Tibial nerve (tissue), 4 donors: ENCODE data around the gene TMEM186. TPM values are rescaled to one million over a fixed set of nuclear protein-coding genes. Genes with fewer than 3 reads are reported as not detected.
A peak's percentile ranks its signal among the peaks of the same experiment; 100 is the strongest.
"Not testable (repeated sequence)": the region's sequence is repeated elsewhere in the genome, so short reads cannot be mapped to it uniquely, and the experiment has no call there.

Experiments
- DNase-seq, 2 donors: peaks; one replicate each; pipeline ENCODE4 v3.0.0-alpha.2; 2019; ENCODE audit warnings: low spot score in 2 of 2
- H3K27ac ChIP-seq, 4 donors: fragments of 200-600 bp; sonication (generic) in 3 of 4; one replicate each; pipeline ENCODE4 v1.5.1; 2017 to 2019; ENCODE audit warnings: mild to moderate bottlenecking in 1 of 4
- H3K27me3 ChIP-seq, 2 donors: fragments of 200-600 bp; sonication (generic) in 1 of 2; one replicate each; pipeline versions ENCODE4 v1.5.1 to v1.6.0; 2017 to 2019
- H3K36me3 ChIP-seq, 3 donors: fragments of 200-600 bp; sonication (generic); one replicate each; pipeline ENCODE4 v1.5.1; 2018 to 2019
- H3K4me1 ChIP-seq, 4 donors: fragments of 200-600 bp; sonication (generic) in 3 of 4; one replicate each; pipeline ENCODE4 v1.5.1; 2017 to 2019
- H3K4me3 ChIP-seq, 4 donors: fragments of 200-600 bp; sonication (generic) in 3 of 4; one replicate each; pipeline ENCODE4 v1.5.1; 2017 to 2019; ENCODE audit warnings: mild to moderate bottlenecking in 1 of 4, moderate library complexity in 1 of 4
- H3K9me3 ChIP-seq, 4 donors: fragments of 200-600 bp; sonication (generic) in 3 of 4; one replicate each; pipeline ENCODE4 v1.5.1; 2017 to 2019
- EP300 ChIP-seq, 2 donors: sonication (generic); formaldehyde crosslinking; IDR thresholded peaks; one replicate each; pipeline ENCODE4 v1.6.1; 2017; ENCODE audit warnings: antibody characterized with exemption in 2 of 2, mild to moderate bottlenecking in 1 of 2
- POLR2A ChIP-seq, 2 donors: fragments of 450-650 bp; IDR thresholded peaks; one replicate each; pipeline ENCODE4 v1.6.1; 2017; ENCODE audit warnings: antibody characterized with exemption in 2 of 2, mild to moderate bottlenecking in 2 of 2, moderate library complexity in 2 of 2
- WGBS, 2 donors: methylation state at CpG; one replicate each; pipeline ENCODE4 v1.1.5; 2018; 5-methylcytosine and 5-hydroxymethylcytosine counted together
- total RNA-seq, 4 donors: library from RNA; depleted of rRNA; stranded (reverse); fragments of >200 nt; gene quantifications; one replicate each; pipeline ENCODE4 v1.1.0, GENCODE V29; 2016
- TF ChIP-seq, protein P1 (sequence below), 5 experiments: fragments of 200-600 bp in 3 of 5; fragments of 450-650 bp in 2 of 5; sonication (generic) in 3 of 5; IDR thresholded peaks; one replicate each; pipeline ENCODE4 v1.5.1; 2016 to 2019; ENCODE audit warnings: antibody characterized with exemption in 5 of 5, mild to moderate bottlenecking in 3 of 5, moderate library complexity in 2 of 5

Gene TMEM186
- total RNA-seq, 4 donors from 2014 or later = 5.7 to 9.6 (median 7.2) TPM

DNA sequence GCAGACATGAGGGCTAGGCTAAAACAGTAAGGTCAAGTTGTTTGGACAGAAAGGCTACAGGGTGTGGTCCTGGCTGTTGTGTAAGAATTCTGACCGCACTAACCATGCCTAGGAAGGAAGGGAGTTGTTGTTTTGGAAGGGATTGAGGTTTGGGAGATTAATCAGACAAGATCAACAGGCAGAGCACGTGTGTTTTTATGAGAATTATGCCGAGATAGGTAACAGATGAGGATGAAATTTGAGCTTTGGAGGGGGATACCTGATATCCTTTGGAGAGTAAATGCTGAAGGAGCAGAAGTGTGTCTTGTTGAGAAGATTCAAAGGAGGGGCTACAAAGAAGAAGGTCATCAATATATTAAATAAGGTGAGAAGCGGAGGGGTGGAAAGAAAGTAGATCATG, 44.6 kb upstream of the TMEM186 start:
- 54 to 55% methylated on average over 4 of the region's 4 CpGs for WGBS, 2 donors
- H3K9me3 ChIP-seq, DNase-seq, H3K27me3 ChIP-seq, H3K36me3 ChIP-seq: not testable (repeated sequence)
- TF ChIP-seq EP300 (IDR thresholded peaks at IDR 0.05) = peak in 1 of 2 donors; percentile 34
- peaks cover 0 to 36% (median under 1%) of the 10 kb centered on the region in 4 donors for H3K4me1 ChIP-seq
- H3K27ac ChIP-seq = peak overlapping the region in 2 of 4 donors; percentile 36 to 74
- H3K4me3 ChIP-seq = peak overlapping the region in 1 of 4 donors; percentile 29

DNA sequence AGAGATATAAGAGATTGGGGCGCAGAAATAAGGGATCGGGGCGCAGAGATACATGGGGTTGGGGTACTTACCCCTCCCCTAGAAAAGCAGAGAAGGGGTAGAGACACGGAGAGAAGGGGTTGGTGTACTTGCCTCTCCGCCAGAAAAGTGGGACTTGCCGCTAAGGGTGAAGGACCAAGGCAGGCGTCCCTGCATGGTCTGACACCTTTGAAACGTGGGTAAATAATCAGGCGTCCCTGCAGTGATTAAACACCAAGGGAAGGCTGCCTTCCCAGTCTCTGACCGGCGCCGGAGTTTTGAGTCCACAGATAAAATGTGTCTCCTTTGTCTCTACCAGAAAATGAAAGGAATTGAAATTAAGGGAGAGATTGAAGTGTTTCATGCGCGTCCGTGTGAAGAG, 40.2 kb upstream of the TMEM186 start:
- H3K36me3 ChIP-seq, H3K27me3 ChIP-seq, H3K4me3 ChIP-seq, DNase-seq, H3K9me3 ChIP-seq: not testable (repeated sequence)
- WGBS, 2 donors = 91% methylated on average over 15 of the region's 15 CpGs
- Histone ChIP-seq H3K27ac (peak overlapping the region in 1 of 4 donors; percentile 43), H3K4me1 (peaks cover 0 to 29% (median 2%) of the 10 kb centered on the region in 4 donors)

DNA sequence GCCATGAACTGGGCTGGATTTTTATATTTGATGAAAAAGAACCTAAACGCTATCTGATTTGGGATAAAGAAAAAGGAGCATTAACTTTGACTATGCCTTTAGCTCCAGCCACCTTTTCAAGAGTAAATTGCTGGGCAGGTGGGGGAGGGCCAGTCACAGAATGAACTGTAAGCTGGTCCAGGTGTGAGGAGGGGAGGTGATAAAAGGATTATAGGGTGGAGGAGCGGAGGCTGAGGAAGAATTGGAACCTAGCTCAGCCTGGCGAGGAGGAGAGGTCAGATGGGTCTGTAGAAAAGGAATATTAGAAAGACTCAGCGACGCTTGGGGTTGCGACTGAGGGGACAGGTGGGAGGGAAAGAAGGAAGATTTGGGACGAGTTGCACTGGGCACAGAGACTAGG, 39.4 kb upstream of the TMEM186 start:
- 74 to 79% methylated on average over 7 of the region's 7 CpGs for WGBS, 2 donors
- not testable (repeated sequence) for DNase-seq, H3K9me3 ChIP-seq, H3K27me3 ChIP-seq, H3K4me3 ChIP-seq
- H3K4me1 ChIP-seq = peaks cover 0 to 29% (median 2%) of the 10 kb centered on the region in 4 donors
- H3K27ac ChIP-seq = peak overlapping the region in 1 of 4 donors; percentile 36
- peaks cover 0 to 10% (median 0%) of the 10 kb centered on the region in 3 donors for H3K36me3 ChIP-seq

DNA sequence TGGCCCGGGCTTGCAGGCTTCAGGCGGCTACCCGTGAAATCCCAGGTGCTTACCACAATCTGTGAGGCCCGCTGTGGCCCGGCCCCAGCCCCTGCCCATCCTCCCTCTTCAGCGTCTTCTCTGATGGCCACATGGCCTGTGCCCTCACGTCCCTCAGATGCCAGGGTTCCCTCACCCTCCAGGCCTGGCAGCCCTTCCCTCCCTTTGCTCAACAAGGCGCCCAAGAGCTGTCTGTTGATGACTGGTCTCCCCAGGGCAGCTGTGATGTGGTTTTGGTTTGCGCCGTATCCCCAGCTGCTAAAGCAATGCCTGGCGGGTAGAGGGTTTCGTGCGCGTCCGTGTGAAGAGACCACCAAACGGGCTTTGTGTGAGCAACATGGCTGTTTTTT, 35.3 kb upstream of the TMEM186 start:
- peaks cover 0 to 17% (median 2%) of the 10 kb centered on the region in 4 donors for H3K4me1 ChIP-seq
- no peaks in the 10 kb centered on the region for H3K9me3 ChIP-seq
- TF ChIP-seq, protein P1, sequence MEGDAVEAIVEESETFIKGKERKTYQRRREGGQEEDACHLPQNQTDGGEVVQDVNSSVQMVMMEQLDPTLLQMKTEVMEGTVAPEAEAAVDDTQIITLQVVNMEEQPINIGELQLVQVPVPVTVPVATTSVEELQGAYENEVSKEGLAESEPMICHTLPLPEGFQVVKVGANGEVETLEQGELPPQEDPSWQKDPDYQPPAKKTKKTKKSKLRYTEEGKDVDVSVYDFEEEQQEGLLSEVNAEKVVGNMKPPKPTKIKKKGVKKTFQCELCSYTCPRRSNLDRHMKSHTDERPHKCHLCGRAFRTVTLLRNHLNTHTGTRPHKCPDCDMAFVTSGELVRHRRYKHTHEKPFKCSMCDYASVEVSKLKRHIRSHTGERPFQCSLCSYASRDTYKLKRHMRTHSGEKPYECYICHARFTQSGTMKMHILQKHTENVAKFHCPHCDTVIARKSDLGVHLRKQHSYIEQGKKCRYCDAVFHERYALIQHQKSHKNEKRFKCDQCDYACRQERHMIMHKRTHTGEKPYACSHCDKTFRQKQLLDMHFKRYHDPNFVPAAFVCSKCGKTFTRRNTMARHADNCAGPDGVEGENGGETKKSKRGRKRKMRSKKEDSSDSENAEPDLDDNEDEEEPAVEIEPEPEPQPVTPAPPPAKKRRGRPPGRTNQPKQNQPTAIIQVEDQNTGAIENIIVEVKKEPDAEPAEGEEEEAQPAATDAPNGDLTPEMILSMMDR (IDR thresholded peaks at IDR 0.05) = no peak
- TF ChIP-seq POLR2A (IDR thresholded peaks at IDR 0.05) = no peak
- no peak for TF ChIP-seq EP300 (IDR thresholded peaks at IDR 0.05)
- no peaks in the 10 kb centered on the region for H3K27me3 ChIP-seq
- peaks cover 0 to 42% (median 3%) of the 10 kb centered on the region in 3 donors for H3K36me3 ChIP-seq
- no peak for DNase-seq
- WGBS, 2 donors = 79 to 82% methylated on average over 16 of the region's 16 CpGs
- H3K27ac ChIP-seq = peak overlapping the region in 1 of 4 donors; percentile 19
- H3K4me3 ChIP-seq = no peak overlapping the region

DNA sequence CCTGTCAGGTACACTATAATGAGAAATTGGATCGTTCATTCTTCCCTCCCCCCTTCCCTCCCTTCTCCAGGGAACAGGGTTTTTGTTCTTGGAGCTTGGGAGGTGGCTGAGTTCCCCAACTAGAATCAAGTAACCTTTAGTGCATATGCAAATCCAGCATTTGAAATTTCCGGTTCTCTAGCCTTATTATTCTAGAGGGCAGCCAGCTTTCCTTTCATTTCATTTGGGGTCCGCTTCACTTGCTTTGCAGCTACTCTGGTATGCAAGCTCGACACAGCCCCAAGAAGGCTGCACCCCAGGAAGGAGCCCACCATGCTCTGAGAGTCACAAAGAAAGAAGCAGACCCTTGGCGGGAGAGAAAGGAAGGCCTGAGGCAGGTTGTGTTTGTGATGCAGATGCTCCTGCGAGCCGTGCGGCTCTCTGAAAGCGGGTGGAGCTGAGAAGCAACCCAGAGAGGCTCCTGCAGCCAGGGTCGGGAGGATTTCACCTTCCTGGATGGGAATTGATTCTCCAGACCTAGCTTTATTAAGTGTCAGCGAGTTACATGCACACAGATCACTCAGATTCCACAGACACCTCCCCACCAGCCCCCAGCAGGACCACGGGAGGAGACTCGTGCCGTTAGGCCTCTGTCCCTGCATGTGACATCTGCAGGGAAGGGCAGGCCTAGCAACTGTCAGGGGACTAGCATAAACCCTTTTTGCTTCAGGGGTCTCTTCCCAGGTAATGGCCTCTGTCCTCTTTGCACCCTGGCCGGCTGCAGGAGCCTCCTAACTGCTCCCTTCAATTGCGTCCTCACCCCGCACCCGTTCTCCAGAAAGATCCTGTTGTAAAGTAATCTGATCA, 34.7 kb upstream of the TMEM186 start:
- TF ChIP-seq EP300 (IDR thresholded peaks at IDR 0.05) (no peak), POLR2A (IDR thresholded peaks at IDR 0.05) (no peak)
- TF ChIP-seq, protein P1 (IDR thresholded peaks at IDR 0.05) = no peak
- WGBS, 2 donors = 71% methylated on average over 18 of the region's 18 CpGs
- peaks cover 0 to 42% (median 3%) of the 10 kb centered on the region in 3 donors for H3K36me3 ChIP-seq
- peaks cover 0 to 14% (median 2%) of the 10 kb centered on the region in 4 donors for H3K4me1 ChIP-seq
- H3K27ac ChIP-seq = no peak overlapping the region
- no peaks in the 10 kb centered on the region for H3K9me3 ChIP-seq
- DNase-seq = no peak
- no peak overlapping the region for H3K4me3 ChIP-seq
- H3K27me3 ChIP-seq = no peaks in the 10 kb centered on the region

DNA sequence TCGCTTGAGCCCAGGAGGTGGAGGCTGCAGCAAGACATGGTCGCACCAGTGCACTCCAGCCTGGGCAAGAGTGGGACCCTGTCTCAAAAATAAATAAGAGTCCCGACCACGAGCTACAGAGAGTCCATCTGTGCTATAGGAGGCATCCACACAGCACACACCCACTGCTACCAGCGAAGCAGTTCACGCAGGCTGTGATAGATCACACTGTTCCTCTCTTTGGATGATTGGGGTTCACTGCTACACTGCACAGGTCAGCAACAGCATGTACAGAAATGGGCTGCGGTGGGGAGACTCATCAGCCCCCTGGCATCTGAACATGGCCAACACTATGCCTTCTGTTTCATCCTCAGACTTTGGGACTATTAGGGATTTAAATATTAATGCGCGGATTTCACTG, 34.0 kb upstream of the TMEM186 start:
- TF ChIP-seq, protein P1 (IDR thresholded peaks at IDR 0.05) = no peak
- no peak for TF ChIP-seq EP300 (IDR thresholded peaks at IDR 0.05)
- no peak for TF ChIP-seq POLR2A (IDR thresholded peaks at IDR 0.05)
- peaks cover 0 to 10% (median 2%) of the 10 kb centered on the region in 4 donors for H3K4me1 ChIP-seq
- no peaks in the 10 kb centered on the region for H3K27me3 ChIP-seq
- no peak overlapping the region for H3K27ac ChIP-seq
- no peaks in the 10 kb centered on the region for H3K9me3 ChIP-seq
- peaks cover 0 to 42% (median 3%) of the 10 kb centered on the region in 3 donors for H3K36me3 ChIP-seq
- WGBS, 2 donors = 79 to 82% methylated on average over 9 of the region's 9 CpGs
- H3K4me3 ChIP-seq = no peak overlapping the region
- DNase-seq = no peak
